ENCODE measurements around the gene NKTR. TPM values are rescaled to one million over a fixed set of nuclear protein-coding genes. Genes with fewer than 3 reads are reported as not detected.

The NKTR gene
- total and polyA plus RNA-seq, 2 of the 13 experiments (the other 11 are each of a cell fraction or from before 2014, with no cell fraction given): 41.3 to 59.6 TPM

DNA sequence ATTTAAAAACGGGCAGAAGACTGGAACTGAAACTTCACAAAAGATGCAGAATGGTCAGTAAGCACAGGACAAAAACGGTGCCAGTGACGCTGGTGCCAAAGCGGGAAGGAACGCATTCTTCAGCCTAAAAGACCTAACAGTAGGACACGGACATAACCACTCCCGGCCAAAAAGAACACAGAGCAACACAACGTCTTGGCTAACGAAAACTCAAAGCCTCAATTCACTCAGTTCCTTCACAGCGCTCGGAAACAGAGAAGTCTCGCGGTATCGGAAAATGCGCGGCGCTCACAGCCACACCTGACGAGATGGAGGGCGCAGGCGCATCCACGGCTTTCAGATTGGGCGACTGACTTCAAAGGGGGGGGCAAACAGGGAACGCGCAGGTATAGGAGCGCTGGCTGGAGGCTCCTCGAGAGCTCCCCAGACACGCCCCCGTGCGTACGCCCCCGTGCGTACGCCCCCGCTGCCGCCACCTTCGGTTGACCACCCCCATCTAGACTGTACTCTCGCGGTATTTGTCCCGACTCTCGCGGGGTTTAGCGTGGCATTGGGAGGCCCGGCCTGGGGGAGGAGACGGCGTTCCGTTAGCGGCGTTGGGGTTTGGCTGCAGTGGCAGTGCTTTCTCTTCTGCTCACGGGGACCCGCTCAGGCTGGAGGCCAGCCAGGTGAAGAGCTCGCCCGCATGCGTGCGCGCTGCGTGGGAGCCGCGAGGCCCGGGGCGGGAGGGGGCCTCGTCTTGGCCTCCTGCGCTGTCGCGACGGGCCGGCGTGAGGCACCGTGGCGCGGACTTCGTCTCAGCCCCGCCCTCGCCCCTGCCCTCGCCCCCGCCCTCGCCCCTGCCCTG, at the start of gene NKTR (continued):
- TF ChIP-seq, protein P1, sequence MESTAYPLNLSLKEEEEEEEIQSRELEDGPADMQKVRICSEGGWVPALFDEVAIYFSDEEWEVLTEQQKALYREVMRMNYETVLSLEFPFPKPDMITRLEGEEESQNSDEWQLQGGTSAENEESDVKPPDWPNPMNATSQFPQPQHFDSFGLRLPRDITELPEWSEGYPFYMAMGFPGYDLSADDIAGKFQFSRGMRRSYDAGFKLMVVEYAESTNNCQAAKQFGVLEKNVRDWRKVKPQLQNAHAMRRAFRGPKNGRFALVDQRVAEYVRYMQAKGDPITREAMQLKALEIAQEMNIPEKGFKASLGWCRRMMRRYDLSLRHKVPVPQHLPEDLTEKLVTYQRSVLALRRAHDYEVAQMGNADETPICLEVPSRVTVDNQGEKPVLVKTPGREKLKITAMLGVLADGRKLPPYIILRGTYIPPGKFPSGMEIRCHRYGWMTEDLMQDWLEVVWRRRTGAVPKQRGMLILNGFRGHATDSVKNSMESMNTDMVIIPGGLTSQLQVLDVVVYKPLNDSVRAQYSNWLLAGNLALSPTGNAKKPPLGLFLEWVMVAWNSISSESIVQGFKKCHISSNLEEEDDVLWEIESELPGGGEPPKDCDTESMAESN (CRISPR knock-in tag; conservative IDR thresholded peaks at IDR 0.05): peak; percentile 58; the same call in 1 of the 2 replicates
- TF ChIP-seq ZNF331 (CRISPR knock-in tag; IDR thresholded peaks at IDR 0.05) (peak; percentile 49; the same call in 1 of the 2 replicates), STAT5B (CRISPR knock-in tag; IDR thresholded peaks at IDR 0.05) (no peak), RELA (CRISPR knock-in tag; IDR thresholded peaks at IDR 0.05) (no peak), FOXM1 (CRISPR knock-in tag; IDR thresholded peaks at IDR 0.05) (no peak), FOXK1 (CRISPR knock-in tag; IDR thresholded peaks at IDR 0.05; ENCODE audit: borderline replicate concordance, low read depth) (peak; percentile 63; the same call in 1 of the 2 replicates)
- TF ChIP-seq, protein P2, sequence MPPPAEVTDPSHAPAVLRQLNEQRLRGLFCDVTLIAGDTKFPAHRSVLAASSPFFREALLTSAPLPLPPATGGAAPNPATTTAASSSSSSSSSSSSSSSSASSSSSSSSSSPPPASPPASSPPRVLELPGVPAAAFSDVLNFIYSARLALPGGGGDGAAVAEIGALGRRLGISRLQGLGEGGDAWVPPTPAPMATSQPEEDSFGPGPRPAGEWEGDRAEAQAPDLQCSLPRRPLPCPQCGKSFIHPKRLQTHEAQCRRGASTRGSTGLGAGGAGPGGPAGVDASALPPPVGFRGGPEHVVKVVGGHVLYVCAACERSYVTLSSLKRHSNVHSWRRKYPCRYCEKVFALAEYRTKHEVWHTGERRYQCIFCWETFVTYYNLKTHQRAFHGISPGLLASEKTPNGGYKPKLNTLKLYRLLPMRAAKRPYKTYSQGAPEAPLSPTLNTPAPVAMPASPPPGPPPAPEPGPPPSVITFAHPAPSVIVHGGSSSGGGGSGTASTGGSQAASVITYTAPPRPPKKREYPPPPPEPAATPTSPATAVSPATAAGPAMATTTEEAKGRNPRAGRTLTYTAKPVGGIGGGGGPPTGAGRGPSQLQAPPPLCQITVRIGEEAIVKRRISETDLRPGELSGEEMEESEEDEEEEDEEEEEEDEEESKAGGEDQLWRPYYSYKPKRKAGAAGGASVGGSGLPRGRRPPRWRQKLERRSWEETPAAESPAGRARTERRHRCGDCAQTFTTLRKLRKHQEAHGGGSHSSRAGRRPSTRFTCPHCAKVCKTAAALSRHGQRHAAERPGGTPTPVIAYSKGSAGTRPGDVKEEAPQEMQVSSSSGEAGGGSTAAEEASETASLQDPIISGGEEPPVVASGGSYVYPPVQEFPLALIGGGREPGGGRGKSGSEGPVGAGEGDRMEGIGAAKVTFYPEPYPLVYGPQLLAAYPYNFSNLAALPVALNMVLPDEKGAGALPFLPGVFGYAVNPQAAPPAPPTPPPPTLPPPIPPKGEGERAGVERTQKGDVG (CRISPR knock-in tag; IDR thresholded peaks at IDR 0.05; ENCODE audit: borderline replicate concordance): no peak
- TF ChIP-seq, protein P3, sequence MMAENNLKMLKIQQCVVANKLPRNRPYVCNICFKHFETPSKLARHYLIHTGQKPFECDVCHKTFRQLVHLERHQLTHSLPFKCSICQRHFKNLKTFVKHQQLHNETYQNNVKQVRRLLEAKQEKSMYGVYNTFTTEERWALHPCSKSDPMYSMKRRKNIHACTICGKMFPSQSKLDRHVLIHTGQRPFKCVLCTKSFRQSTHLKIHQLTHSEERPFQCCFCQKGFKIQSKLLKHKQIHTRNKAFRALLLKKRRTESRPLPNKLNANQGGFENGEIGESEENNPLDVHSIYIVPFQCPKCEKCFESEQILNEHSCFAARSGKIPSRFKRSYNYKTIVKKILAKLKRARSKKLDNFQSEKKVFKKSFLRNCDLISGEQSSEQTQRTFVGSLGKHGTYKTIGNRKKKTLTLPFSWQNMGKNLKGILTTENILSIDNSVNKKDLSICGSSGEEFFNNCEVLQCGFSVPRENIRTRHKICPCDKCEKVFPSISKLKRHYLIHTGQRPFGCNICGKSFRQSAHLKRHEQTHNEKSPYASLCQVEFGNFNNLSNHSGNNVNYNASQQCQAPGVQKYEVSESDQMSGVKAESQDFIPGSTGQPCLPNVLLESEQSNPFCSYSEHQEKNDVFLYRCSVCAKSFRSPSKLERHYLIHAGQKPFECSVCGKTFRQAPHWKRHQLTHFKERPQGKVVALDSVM (CRISPR knock-in tag; IDR thresholded peaks at IDR 0.05): no peak; the same call in none of the 2 replicates
- TF ChIP-seq, protein P4, sequence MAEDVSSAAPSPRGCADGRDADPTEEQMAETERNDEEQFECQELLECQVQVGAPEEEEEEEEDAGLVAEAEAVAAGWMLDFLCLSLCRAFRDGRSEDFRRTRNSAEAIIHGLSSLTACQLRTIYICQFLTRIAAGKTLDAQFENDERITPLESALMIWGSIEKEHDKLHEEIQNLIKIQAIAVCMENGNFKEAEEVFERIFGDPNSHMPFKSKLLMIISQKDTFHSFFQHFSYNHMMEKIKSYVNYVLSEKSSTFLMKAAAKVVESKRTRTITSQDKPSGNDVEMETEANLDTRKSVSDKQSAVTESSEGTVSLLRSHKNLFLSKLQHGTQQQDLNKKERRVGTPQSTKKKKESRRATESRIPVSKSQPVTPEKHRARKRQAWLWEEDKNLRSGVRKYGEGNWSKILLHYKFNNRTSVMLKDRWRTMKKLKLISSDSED (CRISPR knock-in tag; IDR thresholded peaks at IDR 0.05): no peak
- TF ChIP-seq, protein P5, sequence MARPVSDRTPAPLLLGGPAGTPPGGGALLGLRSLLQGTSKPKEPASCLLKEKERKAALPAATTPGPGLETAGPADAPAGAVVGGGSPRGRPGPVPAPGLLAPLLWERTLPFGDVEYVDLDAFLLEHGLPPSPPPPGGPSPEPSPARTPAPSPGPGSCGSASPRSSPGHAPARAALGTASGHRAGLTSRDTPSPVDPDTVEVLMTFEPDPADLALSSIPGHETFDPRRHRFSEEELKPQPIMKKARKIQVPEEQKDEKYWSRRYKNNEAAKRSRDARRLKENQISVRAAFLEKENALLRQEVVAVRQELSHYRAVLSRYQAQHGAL (CRISPR knock-in tag; IDR thresholded peaks at IDR 0.05; ENCODE audit: not compliant biosample characterization): peak; percentile 21
- TF ChIP-seq, protein P6, sequence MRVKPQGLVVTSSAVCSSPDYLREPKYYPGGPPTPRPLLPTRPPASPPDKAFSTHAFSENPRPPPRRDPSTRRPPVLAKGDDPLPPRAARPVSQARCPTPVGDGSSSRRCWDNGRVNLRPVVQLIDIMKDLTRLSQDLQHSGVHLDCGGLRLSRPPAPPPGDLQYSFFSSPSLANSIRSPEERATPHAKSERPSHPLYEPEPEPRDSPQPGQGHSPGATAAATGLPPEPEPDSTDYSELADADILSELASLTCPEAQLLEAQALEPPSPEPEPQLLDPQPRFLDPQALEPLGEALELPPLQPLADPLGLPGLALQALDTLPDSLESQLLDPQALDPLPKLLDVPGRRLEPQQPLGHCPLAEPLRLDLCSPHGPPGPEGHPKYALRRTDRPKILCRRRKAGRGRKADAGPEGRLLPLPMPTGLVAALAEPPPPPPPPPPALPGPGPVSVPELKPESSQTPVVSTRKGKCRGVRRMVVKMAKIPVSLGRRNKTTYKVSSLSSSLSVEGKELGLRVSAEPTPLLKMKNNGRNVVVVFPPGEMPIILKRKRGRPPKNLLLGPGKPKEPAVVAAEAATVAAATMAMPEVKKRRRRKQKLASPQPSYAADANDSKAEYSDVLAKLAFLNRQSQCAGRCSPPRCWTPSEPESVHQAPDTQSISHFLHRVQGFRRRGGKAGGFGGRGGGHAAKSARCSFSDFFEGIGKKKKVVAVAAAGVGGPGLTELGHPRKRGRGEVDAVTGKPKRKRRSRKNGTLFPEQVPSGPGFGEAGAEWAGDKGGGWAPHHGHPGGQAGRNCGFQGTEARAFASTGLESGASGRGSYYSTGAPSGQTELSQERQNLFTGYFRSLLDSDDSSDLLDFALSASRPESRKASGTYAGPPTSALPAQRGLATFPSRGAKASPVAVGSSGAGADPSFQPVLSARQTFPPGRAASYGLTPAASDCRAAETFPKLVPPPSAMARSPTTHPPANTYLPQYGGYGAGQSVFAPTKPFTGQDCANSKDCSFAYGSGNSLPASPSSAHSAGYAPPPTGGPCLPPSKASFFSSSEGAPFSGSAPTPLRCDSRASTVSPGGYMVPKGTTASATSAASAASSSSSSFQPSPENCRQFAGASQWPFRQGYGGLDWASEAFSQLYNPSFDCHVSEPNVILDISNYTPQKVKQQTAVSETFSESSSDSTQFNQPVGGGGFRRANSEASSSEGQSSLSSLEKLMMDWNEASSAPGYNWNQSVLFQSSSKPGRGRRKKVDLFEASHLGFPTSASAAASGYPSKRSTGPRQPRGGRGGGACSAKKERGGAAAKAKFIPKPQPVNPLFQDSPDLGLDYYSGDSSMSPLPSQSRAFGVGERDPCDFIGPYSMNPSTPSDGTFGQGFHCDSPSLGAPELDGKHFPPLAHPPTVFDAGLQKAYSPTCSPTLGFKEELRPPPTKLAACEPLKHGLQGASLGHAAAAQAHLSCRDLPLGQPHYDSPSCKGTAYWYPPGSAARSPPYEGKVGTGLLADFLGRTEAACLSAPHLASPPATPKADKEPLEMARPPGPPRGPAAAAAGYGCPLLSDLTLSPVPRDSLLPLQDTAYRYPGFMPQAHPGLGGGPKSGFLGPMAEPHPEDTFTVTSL (CRISPR knock-in tag; IDR thresholded peaks at IDR 0.05; ENCODE audit: borderline replicate concordance): no peak; the same call in 1 of the 2 replicates
